Activated CD8-positive, alpha-beta memory T cell treated with anti-CD3 and anti-CD28 coated beads, Interleukin-2, amount 50 U/mL, for 4 hours (primary cell): Measurements from ENCODE around the gene OLFM4.

Experiments
- DNase-seq: peaks from one replicate; pipeline ENCODE4 v3.0.0-alpha.2; 2020

Gene OLFM4

GRCh38 chr13:53014495-53015443, 13.8 kb upstream of the OLFM4 start:
- DNase-seq = no peak

GRCh38 chr13:53015971-53016370, 12.6 kb upstream of the OLFM4 start:
- DNase-seq = no peak

- DNase-seq = no peak
Observed at GRCh38 chr13:53017433-53017970, 11.1 kb upstream of the OLFM4 start.

GRCh38 chr13:53018690-53019647, 9.6 kb upstream of the OLFM4 start:
- DNase-seq = no peak

- no peak for DNase-seq
Observed at GRCh38 chr13:53020764-53021335, 7.8 kb upstream of the OLFM4 start.

- DNase-seq = no peak
Observed at GRCh38 chr13:53023246-53023645, 5.4 kb upstream of the OLFM4 start.

- no peak for DNase-seq
Observed at GRCh38 chr13:53028063-53028462, 550 bp upstream of the OLFM4 start.

GRCh38 chr13:53032849-53033248, 4.2 kb downstream of the OLFM4 start:
- DNase-seq = no peak

- no peak for DNase-seq
Observed at GRCh38 chr13:53038993-53039392, 10.4 kb downstream of the OLFM4 start.

GRCh38 chr13:53041968-53042516, 13.4 kb downstream of the OLFM4 start:
- no peak for DNase-seq

- no peak for DNase-seq
Observed at GRCh38 chr13:53042877-53043276, 14.3 kb downstream of the OLFM4 start.

GRCh38 chr13:53043398-53043797, 14.8 kb downstream of the OLFM4 start:
- DNase-seq = no peak

GRCh38 chr13:53045189-53045588, 16.6 kb downstream of the OLFM4 start:
- no peak for DNase-seq

GRCh38 chr13:53048880-53049279, 20.3 kb downstream of the OLFM4 start:
- DNase-seq = no peak

GRCh38 chr13:53050151-53050550, 21.5 kb downstream of the OLFM4 start:
- DNase-seq = no peak

GRCh38 chr13:53052675-53053074, 24.1 kb downstream of the OLFM4 start:
- DNase-seq = no peak

- no peak for DNase-seq
Observed at GRCh38 chr13:53054569-53054968, 26.0 kb downstream of the OLFM4 start.

- DNase-seq = no peak
Observed at GRCh38 chr13:53058065-53058679, 29.6 kb downstream of the OLFM4 start.

GRCh38 chr13:53060840-53061490, 32.4 kb downstream of the OLFM4 start:
- DNase-seq = no peak

- no peak for DNase-seq
Observed at GRCh38 chr13:53064731-53065130, 36.1 kb downstream of the OLFM4 start.

- no peak for DNase-seq
Observed at GRCh38 chr13:53066411-53066810, 37.8 kb downstream of the OLFM4 start.
